NCI-H1105 (cell line): ENCODE measurements around the gene FGF19.

Experiments used
- DNase-seq: peaks from one replicate; lab custom pipeline; 2025; lab: John Stamatoyannopoulos, UW

FGF19 gene

GRCh38 chr11:69655479-69656428, 48.1 kb downstream of the FGF19 start:
- no peak for DNase-seq

GRCh38 chr11:69654660-69655478, 49.0 kb downstream of the FGF19 start:
- no peak for DNase-seq

GRCh38 chr11:69654001-69654659, 49.7 kb downstream of the FGF19 start:
- no peak for DNase-seq

- no peak for DNase-seq
Observed at GRCh38 chr11:69653406-69653960, 50.3 kb downstream of the FGF19 start.

GRCh38 chr11:69652999-69653398, 50.8 kb downstream of the FGF19 start:
- DNase-seq: no peak

- no peak for DNase-seq
Observed at GRCh38 chr11:69651834-69652620, 51.8 kb downstream of the FGF19 start.

- no peak for DNase-seq
Observed at GRCh38 chr11:69650832-69651344, 52.9 kb downstream of the FGF19 start.

- no peak for DNase-seq
Observed at GRCh38 chr11:69650081-69650831, 53.6 kb downstream of the FGF19 start.

GRCh38 chr11:69649576-69649900, 54.3 kb downstream of the FGF19 start:
- no peak for DNase-seq

GRCh38 chr11:69648679-69649575, 54.9 kb downstream of the FGF19 start:
- no peak for DNase-seq
